Hematopoietic multipotent progenitor cell treated with erythropoietin and hydrocortisone succinate and interleukin-3 and kit ligand, for 15 days (in vitro differentiated cells): ENCODE results near the gene PCNA.

Experiments
- DNase-seq: peaks from one replicate; pipeline ENCODE4 v3.0.0-alpha.2; 2015; ENCODE audit warnings: low spot score

Gene PCNA

GRCh38 chr20:5065166-5065878 is 54.4 kb downstream of the PCNA start:
- no peak for DNase-seq
